NCI-H526 (cell line): Measurements from ENCODE around the gene MARCHF3.
"Not testable (repeated sequence)": the region's sequence is repeated elsewhere in the genome, so short reads cannot be mapped to it uniquely, and the experiment has no call there.

Experiments
- DNase-seq, 2 experiments: peaks; one replicate each; lab custom pipeline; 2025; lab: John Stamatoyannopoulos, UW

The MARCHF3 gene

GRCh38 chr5:127051591-127051990 lies 21.2 kb upstream of the MARCHF3 start:
- no peak for DNase-seq

- DNase-seq = no peak
Measured at GRCh38 chr5:127046343-127047072, 16.1 kb upstream of the MARCHF3 start.

- DNase-seq = no peak
Measured at GRCh38 chr5:127042593-127042992, 12.2 kb upstream of the MARCHF3 start.

- no peak for DNase-seq
Measured at GRCh38 chr5:127041571-127041970, 11.2 kb upstream of the MARCHF3 start.

GRCh38 chr5:127040796-127041520 lies 10.6 kb upstream of the MARCHF3 start:
- DNase-seq = peak; percentile 62 to 72

- no peak for DNase-seq
Measured at GRCh38 chr5:127038550-127038949, 8.2 kb upstream of the MARCHF3 start.

- DNase-seq = no peak
Measured at GRCh38 chr5:127031863-127032232, 1.5 kb upstream of the MARCHF3 start.

- peak in 1 of 2 experiments; percentile 58 for DNase-seq
Measured at GRCh38 chr5:127031147-127031862, 947 bp upstream of the MARCHF3 start.

- peak; percentile 65 to 78 for DNase-seq
Measured at GRCh38 chr5:127029581-127030258, 638 bp downstream of the MARCHF3 start.

- peak; percentile 31 to 64 for DNase-seq
Measured at GRCh38 chr5:127028822-127029457, 1.4 kb downstream of the MARCHF3 start.

- no peak for DNase-seq
Measured at GRCh38 chr5:127027539-127027938, 2.8 kb downstream of the MARCHF3 start.

GRCh38 chr5:127026166-127026565 lies 4.2 kb downstream of the MARCHF3 start:
- DNase-seq = no peak

- DNase-seq = no peak
Measured at GRCh38 chr5:127025467-127025866, 4.9 kb downstream of the MARCHF3 start.

GRCh38 chr5:127024821-127025220 lies 5.5 kb downstream of the MARCHF3 start:
- no peak for DNase-seq

- not testable (repeated sequence) for DNase-seq
Measured at GRCh38 chr5:127023552-127024191, 6.7 kb downstream of the MARCHF3 start.

- no peak for DNase-seq
Measured at GRCh38 chr5:127022846-127023245, 7.5 kb downstream of the MARCHF3 start.

GRCh38 chr5:127019928-127020327 lies 10.4 kb downstream of the MARCHF3 start:
- no peak for DNase-seq

GRCh38 chr5:127016722-127017121 lies 13.6 kb downstream of the MARCHF3 start:
- DNase-seq = not testable (repeated sequence)

GRCh38 chr5:127015716-127016115 lies 14.6 kb downstream of the MARCHF3 start:
- DNase-seq = no peak

- no peak for DNase-seq
Measured at GRCh38 chr5:127014573-127014972, 15.8 kb downstream of the MARCHF3 start.

- no peak for DNase-seq
Measured at GRCh38 chr5:127013407-127013806, 17.0 kb downstream of the MARCHF3 start.
